PC-9 (cell line): ENCODE data around the gene ZNF48. TPM values are rescaled to one million over a fixed set of nuclear protein-coding genes. Genes with fewer than 3 reads are reported as not detected.

Experiments
- BruUV-seq: library from RNA; stranded (reverse); fragments of 400-500 nt; replicated peaks from 2 replicates; lab custom pipeline; 2021; lab: Mats Ljungman, UMichigan
- CTCF ChIA-PET: fragments of 300-600 bp; sonication (Branson Sonifier 250); formaldehyde crosslinking; loops from one replicate; lab custom pipeline; 2022; ENCODE audit warnings: antibody characterized with exemption; lab: Charles Lee
- POLR2A ChIA-PET: fragments of 300-600 bp; sonication (Branson Sonifier 250); formaldehyde crosslinking; loops from one replicate; lab custom pipeline; 2022; ENCODE audit warnings: antibody characterized with exemption; ENCODE audit not compliant: unreplicated experiment; lab: Charles Lee
- DNase-seq, 2 experiments: peaks; one replicate each; pipeline versions ENCODE4 v3.0.0 to v3.0.0-alpha.2; 2015 to 2022; ENCODE audit warnings: mixed read lengths in 1 of 2
- H2AFZ ChIP-seq: fragments of 200-600 bp; sonication (generic); 2 replicates; pipeline ENCODE4 v1.8.1; 2017; ENCODE audit warnings: antibody characterized with exemption
- H3F3A ChIP-seq: fragments of 200-600 bp; sonication (generic); 2 replicates; pipeline ENCODE4 v1.8.1; 2017; ENCODE audit warnings: antibody characterized with exemption, mild to moderate bottlenecking, low read depth; ENCODE audit not compliant: insufficient read depth
- H3K27ac ChIP-seq: fragments of 200-600 bp; sonication (generic); 2 replicates; pipeline ENCODE4 v1.6.1; 2016; ENCODE audit warnings: mixed run types
- H3K27me3 ChIP-seq: fragments of 200-600 bp; sonication (generic); 2 replicates; pipeline ENCODE4 v1.6.1; 2016; ENCODE audit warnings: low read depth, mixed run types; ENCODE audit not compliant: insufficient read depth
- H3K36me3 ChIP-seq: fragments of 200-600 bp; sonication (generic); 2 replicates; pipeline ENCODE4 v1.6.1; 2016; ENCODE audit warnings: low read depth, mixed run types
- H3K4me1 ChIP-seq: fragments of 200-600 bp; sonication (generic); replicated peaks from 2 replicates; pipeline ENCODE4 v1.6.1; 2016; ENCODE audit warnings: mixed run types; ENCODE audit not compliant: insufficient read depth
- H3K4me2 ChIP-seq: fragments of 200-600 bp; sonication (generic); 2 replicates; pipeline ENCODE4 v1.6.1; 2017; ENCODE audit warnings: mixed run types
- H3K4me3 ChIP-seq: fragments of 200-600 bp; sonication (generic); 2 replicates; pipeline ENCODE4 v1.6.1; 2016; ENCODE audit warnings: mixed run types
- H3K79me2 ChIP-seq: fragments of 200-600 bp; sonication (generic); 2 replicates; pipeline ENCODE4 v1.6.1; 2017; ENCODE audit warnings: low read depth, mixed run types
- H3K9me2 ChIP-seq: fragments of 200-600 bp; sonication (generic); 2 replicates; pipeline ENCODE4 v1.8.1; 2017; ENCODE audit warnings: mild to moderate bottlenecking; ENCODE audit not compliant: insufficient read depth
- H3K9me3 ChIP-seq: fragments of 200-600 bp; sonication (generic); 2 replicates; pipeline ENCODE4 v1.8.1; 2016; ENCODE audit warnings: low read depth; ENCODE audit not compliant: insufficient read depth
- H4K20me1 ChIP-seq: fragments of 200-600 bp; sonication (generic); 2 replicates; pipeline ENCODE4 v1.8.1; 2017; ENCODE audit not compliant: insufficient read depth
- CTCF ChIP-seq: fragments of 200-600 bp; sonication (generic); conservative IDR thresholded peaks from 2 replicates; pipeline ENCODE4 v1.6.1; 2017; ENCODE audit warnings: mixed run types, antibody characterized with exemption, mild to moderate bottlenecking, moderate library complexity
- EZH2 ChIP-seq: fragments of 200-600 bp; sonication (generic); IDR thresholded peaks from 2 replicates; pipeline ENCODE4 v1.8.0; 2017; ENCODE audit warnings: antibody characterized with exemption, low read depth
- intact Hi-C: fragments of 100-400 bp; cut with micrococcal nuclease; formaldehyde crosslinking; loops from one replicate; pipeline ENCODE4 v1.10.0; 2022; ENCODE audit not compliant: unreplicated experiment
- total RNA-seq: library from RNA; stranded (reverse); gene quantifications from 2 replicates; pipeline ENCODE4 v1.2.3, GENCODE V29; 2021

The ZNF48 gene
- total RNA-seq, 1 experiment from 2014 or later, result 20.1 TPM

GRCh38 chr16:30399435-30400186, 4.4 kb downstream of the ZNF48 start:
- H3K9me3 ChIP-seq, result no peaks in the 10 kb centered on the region
- peaks cover 48% of the 10 kb centered on the region for H3F3A ChIP-seq
- no TSS peak for BruUV-seq
- TF ChIP-seq EZH2 (no peak), CTCF (no peak)
- H3K4me3 ChIP-seq, result peak overlapping the region; percentile 62; the same call in 1 of the 2 replicates
- H3K79me2 ChIP-seq, result peaks cover 26% of the 10 kb centered on the region
- H3K27me3 ChIP-seq, result no peaks in the 10 kb centered on the region
- intact Hi-C loops, result no loop called here
- H3K9me2 ChIP-seq, result no peaks in the 10 kb centered on the region
- no peaks in the 10 kb centered on the region for H3K36me3 ChIP-seq
- H2AFZ ChIP-seq, result peak overlapping the region; percentile 89; the same call in 1 of the 2 replicates
- H3K4me1 ChIP-seq, result peaks cover 13% of the 10 kb centered on the region
- ChIA-PET CTCF (no interaction called here), POLR2A (no interaction called here)
- peak overlapping the region; percentile 80 for H3K4me2 ChIP-seq
- H3K27ac ChIP-seq, result no peak overlapping the region
- no peak for DNase-seq
- H4K20me1 ChIP-seq, result no peaks in the 10 kb centered on the region

- H3K27ac ChIP-seq, result no peak overlapping the region
- no TSS peak for BruUV-seq
- intact Hi-C loops, result no loop called here
These were observed 6.7 kb downstream of the ZNF48 start for GRCh38 chr16:30401768-30402425.

More at GRCh38 chr16:30401768-30402425, 6.7 kb downstream of the ZNF48 start:
- peaks cover 7% of the 10 kb centered on the region for H3K4me1 ChIP-seq
- no peaks in the 10 kb centered on the region for H3K9me2 ChIP-seq
- H3F3A ChIP-seq, result peaks cover 35% of the 10 kb centered on the region
- no peak for DNase-seq
- no peak overlapping the region for H2AFZ ChIP-seq
- no peaks in the 10 kb centered on the region for H3K9me3 ChIP-seq
- no peaks in the 10 kb centered on the region for H3K27me3 ChIP-seq
- no peaks in the 10 kb centered on the region for H4K20me1 ChIP-seq
- TF ChIP-seq CTCF (no peak), EZH2 (no peak)
- H3K79me2 ChIP-seq, result peaks cover 13% of the 10 kb centered on the region
- CTCF ChIA-PET, result interaction anchor here (0.6 kb wide), 3 partner anchors 11 to 312 kb away, joined by 3 to 8 read pairs (median 5); no protein-coding TSS in a partner anchor
- H3K4me3 ChIP-seq, result no peak overlapping the region
- H3K36me3 ChIP-seq, result no peaks in the 10 kb centered on the region
- H3K4me2 ChIP-seq, result no peak overlapping the region
- POLR2A ChIA-PET, result interaction anchor here (0.6 to 0.7 kb wide), 2 partner anchors 16 to 354 kb away, joined by 3 read pairs; no protein-coding TSS in a partner anchor
